Naive thymus-derived CD8-positive, alpha-beta T cell (primary cell): Measurements from ENCODE around the gene PMP22. TPM values are rescaled to one million over a fixed set of nuclear protein-coding genes. Genes with fewer than 3 reads are reported as not detected.
"Not testable (repeated sequence)": the region's sequence is repeated elsewhere in the genome, so short reads cannot be mapped to it uniquely, and the experiment has no call there.

ENCODE experiments used
- ATAC-seq, 2 donors: fragments of 150-1000 bp; cut with Tn5 transposase in 1 of 2; sonication (Bioruptor Pico), chemical (Tn5 transposase) in 1 of 2; 1 replicate in 1 of 2; 2 replicates in 1 of 2; pipeline ENCODE4 v1.10.0; 2021; ENCODE audit warnings: mild to moderate bottlenecking in 2 of 2, moderate library complexity in 2 of 2
- POLR2A ChIA-PET: fragments of 350-600 bp; sonication (Branson Sonifier 250); formaldehyde crosslinking; loops from one replicate; lab custom pipeline; 2021; ENCODE audit warnings: antibody characterized with exemption; lab: Charles Lee
- DNase-seq, 10 donors: peaks; one replicate each; pipeline versions ENCODE4 v3.0.0 to v3.0.0-alpha.2; 2020 to 2022
- H3K27ac Mint-ChIP-seq, 10 donors: one replicate each; pipeline ENCODE4 v1.8.0; 2020 to 2022; ENCODE audit warnings: mild to moderate bottlenecking in 10 of 10, mixed read lengths in 10 of 10, moderate library complexity in 4 of 10, inconsistent platforms in 1 of 10
- H3K27me3 Mint-ChIP-seq, 5 donors: one replicate each; pipeline ENCODE4 v1.8.0; 2021 to 2022; ENCODE audit warnings: mixed read lengths in 5 of 5
- H3K36me3 Mint-ChIP-seq, 3 donors: one replicate each; pipeline ENCODE4 v1.8.0; 2020 to 2022; ENCODE audit warnings: mixed read lengths in 3 of 3, mild to moderate bottlenecking in 2 of 3, inconsistent platforms in 1 of 3
- H3K4me1 Mint-ChIP-seq, 4 donors: one replicate each; pipeline ENCODE4 v1.8.0; 2021 to 2022; ENCODE audit warnings: mixed read lengths in 4 of 4
- H3K4me3 Mint-ChIP-seq, 10 donors: one replicate each; pipeline ENCODE4 v1.8.0; 2020 to 2022; ENCODE audit warnings: mild to moderate bottlenecking in 10 of 10, mixed read lengths in 10 of 10, moderate library complexity in 6 of 10, inconsistent platforms in 1 of 10
- H3K9me3 Mint-ChIP-seq, 9 donors: one replicate each; pipeline ENCODE4 v1.8.0; 2020 to 2022; ENCODE audit warnings: mixed read lengths in 9 of 9, mild to moderate bottlenecking in 3 of 9, inconsistent platforms in 1 of 9, moderate library complexity in 1 of 9
- polyA plus RNA-seq, 3 donors: library from polyadenylated mRNA; unstranded; fragments of 300-500 nt; fragmentation: Illumina TruSeq; gene quantifications; one replicate each; pipeline ENCODE4 v1.2.3, GENCODE V29; 2021
- total RNA-seq, 8 experiments: library from RNA in 2 of 8; stranded (reverse) in 2 of 8; gene quantifications; one replicate each; pipeline ENCODE4 v1.2.3 and lab custom pipeline; 2021 to 2026

The PMP22 gene
- total and polyA plus RNA-seq, 5 experiments from 2014 or later, result 0.27 TPM; not detected in 4

DNA sequence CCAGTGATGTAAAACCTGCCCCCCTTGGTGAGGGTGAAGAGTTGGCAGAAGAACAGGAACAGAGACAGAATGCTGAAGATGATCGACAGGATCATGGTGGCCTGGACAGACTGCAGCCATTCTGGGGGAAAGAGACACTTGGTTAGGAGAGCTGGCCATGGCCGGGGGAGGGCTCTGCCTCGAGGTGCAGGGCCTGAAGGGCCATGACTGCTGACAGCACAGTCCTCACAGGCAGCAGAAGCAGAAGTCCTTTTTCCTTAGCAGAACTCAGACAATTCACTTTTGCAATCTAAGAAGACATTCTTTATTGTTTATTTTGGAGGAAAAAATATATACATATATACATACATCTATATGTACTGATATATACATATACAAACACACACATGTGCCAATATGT is 25.6 kb downstream of the PMP22 start:
- POLR2A ChIA-PET, result no interaction called here
- Mint-ChIP-seq H3K27me3 (peaks cover 6 to 23% (median 11%) of the 10 kb centered on the region in 5 donors), H3K4me3 (no peak overlapping the region), H3K36me3 (peaks cover 0 to 6% (median 0%) of the 10 kb centered on the region in 3 donors), H3K9me3 (peaks cover 0 to 11% (median 4%) of the 10 kb centered on the region in 9 donors), H3K27ac (no peak overlapping the region), H3K4me1 (peaks cover 4 to 11% (median 9%) of the 10 kb centered on the region in 4 donors)
- DNase-seq (no peak), ATAC-seq (no peak)

DNA sequence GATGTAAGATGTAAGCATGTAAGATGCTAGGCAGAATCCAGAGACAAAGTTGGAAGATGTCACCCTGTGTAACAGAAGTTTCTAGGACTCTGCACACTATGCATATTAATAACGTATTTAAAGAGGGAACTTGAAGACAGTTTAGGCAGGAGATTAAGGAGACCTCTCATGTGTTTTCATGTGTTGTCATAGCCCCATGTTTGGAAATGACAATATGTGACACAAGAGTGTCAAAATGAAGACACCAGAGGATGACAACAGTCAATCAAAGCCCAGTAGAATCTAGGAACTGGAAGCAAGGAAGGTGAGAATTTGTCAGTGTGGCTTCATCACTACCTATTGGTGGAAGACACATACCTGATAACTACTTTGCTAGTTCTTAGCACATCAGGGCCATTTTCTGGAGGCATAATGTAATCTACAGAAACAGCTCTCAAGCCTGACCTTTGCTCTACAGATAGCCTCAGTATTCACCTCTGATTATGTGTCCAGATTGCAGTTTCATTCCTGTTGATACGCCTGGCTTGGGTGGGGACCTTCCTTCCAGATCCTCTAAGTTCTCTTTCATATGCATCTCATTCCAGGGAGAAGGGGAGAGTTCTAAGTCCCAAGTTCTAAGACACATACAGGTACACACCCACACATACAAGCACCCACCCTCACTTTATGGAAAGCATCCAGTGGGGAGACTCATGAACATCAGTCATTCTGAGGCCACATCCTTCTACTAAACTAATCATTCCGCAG is 26.3 kb downstream of the PMP22 start:
- DNase-seq (no peak), ATAC-seq (no peak)
- POLR2A ChIA-PET, result no interaction called here
- peaks cover 0 to 11% (median 4%) of the 10 kb centered on the region in 9 donors for H3K9me3 Mint-ChIP-seq
- H3K27ac Mint-ChIP-seq, result no peak overlapping the region
- H3K4me1 Mint-ChIP-seq, result peaks cover 4 to 11% (median 9%) of the 10 kb centered on the region in 4 donors
- peaks cover 0 to 6% (median 0%) of the 10 kb centered on the region in 3 donors for H3K36me3 Mint-ChIP-seq
- peaks cover 6 to 23% (median 13%) of the 10 kb centered on the region in 5 donors for H3K27me3 Mint-ChIP-seq
- H3K4me3 Mint-ChIP-seq, result no peak overlapping the region

GRCh38 chr17:15238057-15238456 is 27.1 kb downstream of the PMP22 start:
- H3K4me3 Mint-ChIP-seq, result no peak overlapping the region
- ATAC-seq (no peak), DNase-seq (no peak)
- H3K27me3 Mint-ChIP-seq, result peaks cover 6 to 23% (median 14%) of the 10 kb centered on the region in 5 donors
- no peak overlapping the region for H3K27ac Mint-ChIP-seq
- peaks cover 0 to 11% (median 4%) of the 10 kb centered on the region in 9 donors for H3K9me3 Mint-ChIP-seq
- peaks cover 0 to 6% (median 0%) of the 10 kb centered on the region in 3 donors for H3K36me3 Mint-ChIP-seq
- peaks cover 4 to 11% (median 9%) of the 10 kb centered on the region in 4 donors for H3K4me1 Mint-ChIP-seq
- POLR2A ChIA-PET, result no interaction called here

DNA sequence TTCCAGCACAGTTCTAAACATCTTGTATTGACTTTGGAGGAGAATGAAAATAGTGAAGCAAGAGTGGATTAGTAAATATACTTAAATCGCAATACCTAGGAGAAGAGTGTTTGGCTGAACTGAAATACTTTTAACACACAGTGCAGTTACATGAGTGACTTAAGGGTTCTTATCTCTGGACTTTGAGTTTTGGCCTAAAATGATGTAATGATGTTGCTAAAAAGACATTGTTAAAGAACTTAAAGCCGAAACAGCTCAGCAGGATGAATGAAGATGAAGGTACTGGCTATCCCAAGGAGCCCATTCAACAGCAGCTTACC is 28.1 kb downstream of the PMP22 start:
- Mint-ChIP-seq H3K4me3 (no peak overlapping the region), H3K9me3 (peaks cover 0 to 3% (median 0%) of the 10 kb centered on the region in 9 donors), H3K4me1 (peaks cover 4 to 11% (median 9%) of the 10 kb centered on the region in 4 donors), H3K27me3 (peaks cover 6 to 17% (median 14%) of the 10 kb centered on the region in 5 donors), H3K27ac (no peak overlapping the region), H3K36me3 (no peaks in the 10 kb centered on the region)
- no peak for DNase-seq
- ATAC-seq, result no peak
- POLR2A ChIA-PET, result no interaction called here

GRCh38 chr17:15236281-15237105 is 28.6 kb downstream of the PMP22 start:
- Mint-ChIP-seq H3K27ac (no peak overlapping the region), H3K27me3 (peaks cover 2 to 17% (median 14%) of the 10 kb centered on the region in 5 donors), H3K9me3 (no peaks in the 10 kb centered on the region), H3K4me3 (no peak overlapping the region), H3K36me3 (no peaks in the 10 kb centered on the region), H3K4me1 (peaks cover 4 to 11% (median 9%) of the 10 kb centered on the region in 4 donors)
- ATAC-seq (no peak), DNase-seq (no peak)
- POLR2A ChIA-PET, result no interaction called here

GRCh38 chr17:15233971-15234370 is 31.2 kb downstream of the PMP22 start:
- no peak overlapping the region for H3K27ac Mint-ChIP-seq
- H3K9me3 Mint-ChIP-seq, result no peaks in the 10 kb centered on the region
- peaks cover under 1 to 11% (median 4%) of the 10 kb centered on the region in 5 donors for H3K27me3 Mint-ChIP-seq
- H3K4me3 Mint-ChIP-seq, result no peak overlapping the region
- DNase-seq (no peak), ATAC-seq (no peak)
- H3K36me3 Mint-ChIP-seq, result no peaks in the 10 kb centered on the region
- peaks cover 4 to 11% (median 9%) of the 10 kb centered on the region in 4 donors for H3K4me1 Mint-ChIP-seq
- POLR2A ChIA-PET, result no interaction called here

DNA sequence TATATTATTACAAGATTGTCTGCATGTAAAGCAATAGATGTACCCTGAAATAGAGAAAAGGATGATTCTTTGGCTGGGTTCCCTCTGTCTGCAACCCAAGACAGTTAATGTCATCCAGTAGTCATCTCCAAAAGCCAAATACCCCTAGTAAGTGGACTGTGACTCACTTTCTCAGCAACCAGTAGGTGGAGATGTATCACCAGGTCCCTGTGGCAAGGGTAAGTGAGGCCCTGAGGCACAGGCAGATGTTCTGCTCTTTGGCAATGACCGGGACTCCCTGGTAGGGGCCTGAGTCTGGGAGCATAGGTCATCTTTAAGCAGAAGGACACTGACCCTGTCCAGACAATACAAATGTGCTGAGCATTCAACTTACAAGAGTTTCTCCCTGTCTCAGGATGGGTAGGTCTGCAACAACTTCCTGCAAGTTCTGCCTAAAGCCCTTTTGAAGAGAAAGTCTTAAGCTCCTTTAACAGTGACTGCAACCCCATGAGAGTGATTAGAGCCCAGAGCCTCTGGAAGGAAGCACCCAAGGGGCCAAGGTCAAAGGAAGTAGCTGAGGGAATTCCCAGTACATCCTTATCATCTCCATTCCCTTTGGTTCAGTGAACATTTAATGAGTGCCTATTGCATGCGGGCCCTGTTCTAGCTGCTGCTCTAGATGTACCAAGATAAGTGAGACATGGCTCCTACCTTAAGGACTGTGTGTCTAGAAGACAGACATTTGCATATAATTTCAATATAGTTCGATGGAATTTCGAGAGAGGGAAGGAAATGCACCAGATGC is 31.9 kb downstream of the PMP22 start:
- Mint-ChIP-seq H3K27ac (no peak overlapping the region), H3K4me3 (no peak overlapping the region), H3K4me1 (peaks cover 4 to 11% (median 9%) of the 10 kb centered on the region in 4 donors), H3K9me3 (no peaks in the 10 kb centered on the region), H3K27me3 (peaks cover 0 to 8% (median 2%) of the 10 kb centered on the region in 5 donors), H3K36me3 (no peaks in the 10 kb centered on the region)
- POLR2A ChIA-PET, result no interaction called here
- no peak for DNase-seq
- ATAC-seq, result no peak

- Mint-ChIP-seq H3K27me3 (peaks cover 0 to 8% (median under 1%) of the 10 kb centered on the region in 5 donors), H3K4me3 (no peak overlapping the region), H3K27ac (no peak overlapping the region), H3K36me3 (no peaks in the 10 kb centered on the region), H3K4me1 (peaks cover 4 to 11% (median 9%) of the 10 kb centered on the region in 4 donors), H3K9me3 (no peaks in the 10 kb centered on the region)
- DNase-seq, result no peak
- POLR2A ChIA-PET, result no interaction called here
- ATAC-seq, result no peak
Measured at GRCh38 chr17:15232517-15232915, 32.6 kb downstream of the PMP22 start.

- H3K27ac Mint-ChIP-seq, result no peak overlapping the region
- POLR2A ChIA-PET, result no interaction called here
- peaks cover 4 to 11% (median 9%) of the 10 kb centered on the region in 4 donors for H3K4me1 Mint-ChIP-seq
- H3K4me3 Mint-ChIP-seq, result no peak overlapping the region
- H3K9me3 Mint-ChIP-seq, result no peaks in the 10 kb centered on the region
- peaks cover 0 to 8% (median 4%) of the 10 kb centered on the region in 5 donors for H3K27me3 Mint-ChIP-seq
- ATAC-seq (no peak), DNase-seq (no peak)
- no peaks in the 10 kb centered on the region for H3K36me3 Mint-ChIP-seq
Measured at GRCh38 chr17:15231851-15232516, 33.1 kb downstream of the PMP22 start.

DNA sequence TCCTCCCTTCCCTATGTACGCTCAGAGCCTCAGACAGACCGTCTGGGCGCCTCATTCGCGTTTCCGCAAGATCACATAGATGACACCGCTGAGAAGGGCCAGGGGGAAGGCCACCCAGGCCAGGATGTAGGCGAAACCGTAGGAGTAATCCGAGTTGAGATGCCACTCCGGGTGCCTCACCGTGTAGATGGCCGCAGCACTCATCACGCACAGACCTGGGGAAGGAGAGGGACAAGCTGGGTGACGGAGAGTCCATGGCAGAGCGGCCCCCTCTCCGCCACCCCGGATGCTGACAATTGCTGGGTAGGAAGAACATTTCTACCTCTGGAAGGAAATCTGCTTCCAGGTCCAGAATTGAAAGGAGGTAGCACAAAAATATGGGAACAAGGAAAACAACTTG is 34.3 kb downstream of the PMP22 start:
- Mint-ChIP-seq H3K27ac (no peak overlapping the region), H3K27me3 (peaks cover under 1 to 8% (median 4%) of the 10 kb centered on the region in 5 donors), H3K4me3 (no peak overlapping the region), H3K4me1 (no peaks in the 10 kb centered on the region), H3K9me3 (no peaks in the 10 kb centered on the region), H3K36me3 (no peaks in the 10 kb centered on the region)
- POLR2A ChIA-PET, result no interaction called here
- ATAC-seq (no peak), DNase-seq (no peak)

DNA sequence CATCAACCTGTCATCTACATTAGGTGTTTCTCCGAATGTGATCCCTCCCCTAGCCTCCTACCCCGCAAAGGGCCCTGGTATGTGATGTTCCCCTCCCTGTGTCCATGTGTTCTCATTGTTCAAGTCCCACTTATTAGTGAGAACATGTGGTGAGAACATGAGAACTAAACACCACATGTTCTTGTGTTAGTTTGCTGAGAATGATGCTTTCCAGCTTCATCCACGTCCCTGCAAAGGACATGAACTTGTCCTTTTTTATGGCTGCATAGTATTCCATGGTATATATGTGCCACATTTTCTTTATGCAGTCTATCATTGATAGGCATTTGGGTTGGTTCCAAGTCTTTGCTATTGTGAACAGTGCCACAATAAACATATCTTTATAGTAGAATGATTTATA is 43.3 kb downstream of the PMP22 start:
- H3K27ac Mint-ChIP-seq, H3K9me3 Mint-ChIP-seq, ATAC-seq, POLR2A ChIA-PET, H3K4me1 Mint-ChIP-seq, H3K36me3 Mint-ChIP-seq, DNase-seq, H3K4me3 Mint-ChIP-seq: not testable (repeated sequence)
- peaks cover 0 to 11% (median 6%) of the 10 kb centered on the region in 5 donors for H3K27me3 Mint-ChIP-seq

DNA sequence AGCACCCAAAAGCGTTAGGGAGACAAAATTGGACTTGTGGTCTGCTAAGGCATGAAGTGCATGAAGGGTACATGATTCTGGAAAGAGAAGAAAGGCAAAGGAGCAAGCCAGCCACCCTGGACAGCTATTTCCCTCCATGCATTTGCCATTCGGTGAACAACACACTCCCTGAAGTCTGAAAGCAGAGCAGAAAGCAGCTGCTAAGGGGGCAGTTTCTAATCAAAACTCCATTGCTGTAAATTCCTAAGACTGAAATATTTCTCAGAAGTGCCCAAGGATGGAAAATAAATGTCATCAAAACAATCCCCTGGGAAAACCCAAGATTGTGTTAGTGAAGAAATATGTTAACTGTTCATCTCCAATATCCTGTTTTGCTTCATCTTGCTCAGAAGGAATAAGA is 44.3 kb downstream of the PMP22 start:
- H3K9me3 Mint-ChIP-seq, result peaks cover 0 to 5% (median 0%) of the 10 kb centered on the region in 9 donors
- no peaks in the 10 kb centered on the region for H3K36me3 Mint-ChIP-seq
- H3K27ac Mint-ChIP-seq, result no peak overlapping the region
- peaks cover 0 to 14% (median 3%) of the 10 kb centered on the region in 5 donors for H3K27me3 Mint-ChIP-seq
- POLR2A ChIA-PET, result no interaction called here
- no peak overlapping the region for H3K4me3 Mint-ChIP-seq
- ATAC-seq (no peak), DNase-seq (no peak)
- H3K4me1 Mint-ChIP-seq, result no peaks in the 10 kb centered on the region
